ENCODE measurements around the gene PREX1. TPM values are rescaled to one million over a fixed set of nuclear protein-coding genes. Genes with fewer than 3 reads are reported as not detected.
"Not testable (repeated sequence)": the region's sequence is repeated elsewhere in the genome, so short reads cannot be mapped to it uniquely, and the experiment has no call there.

Gene PREX1
- total RNA-seq, 1 donor from 2014 or later = 235 TPM

- H3K27ac Mint-ChIP-seq (ENCODE audit: unreplicated experiment) = peak overlapping the region; percentile 24
- TF ChIP-seq CTCF (IDR thresholded peaks at IDR 0.05; ENCODE audit: partially characterized antibody, unreplicated experiment) = no peak
- H3K27me3 Mint-ChIP-seq (ENCODE audit: unreplicated experiment) = peaks cover 25% of the 10 kb centered on the region
- peaks cover 12% of the 10 kb centered on the region for H3K36me3 Mint-ChIP-seq (ENCODE audit: unreplicated experiment)
- no peak overlapping the region for H3K4me3 Mint-ChIP-seq (ENCODE audit: unreplicated experiment)
- peaks cover 62% of the 10 kb centered on the region for H3K4me1 Mint-ChIP-seq (ENCODE audit: low read depth, unreplicated experiment)
- peaks cover 43% of the 10 kb centered on the region for H3K9me3 Mint-ChIP-seq (ENCODE audit: unreplicated experiment)
- no peak for DNase-seq
Measured at GRCh38 chr20:48760403-48760983, 67.3 kb downstream of the PREX1 start.

- Mint-ChIP-seq H3K9me3 (ENCODE audit: unreplicated experiment) (peaks cover 44% of the 10 kb centered on the region), H3K4me1 (ENCODE audit: low read depth, unreplicated experiment) (peaks cover 63% of the 10 kb centered on the region), H3K4me3 (ENCODE audit: unreplicated experiment) (no peak overlapping the region), H3K27me3 (ENCODE audit: unreplicated experiment) (peaks cover 26% of the 10 kb centered on the region), H3K36me3 (ENCODE audit: unreplicated experiment) (peaks cover 10% of the 10 kb centered on the region), H3K27ac (ENCODE audit: unreplicated experiment) (no peak overlapping the region)
- TF ChIP-seq CTCF (IDR thresholded peaks at IDR 0.05; ENCODE audit: partially characterized antibody, unreplicated experiment) = no peak
- DNase-seq = no peak
Measured at GRCh38 chr20:48759631-48760245, 68.1 kb downstream of the PREX1 start.

- no peak for TF ChIP-seq CTCF (IDR thresholded peaks at IDR 0.05; ENCODE audit: partially characterized antibody, unreplicated experiment)
- H3K27me3 Mint-ChIP-seq (ENCODE audit: unreplicated experiment) = peaks cover 29% of the 10 kb centered on the region
- peaks cover 66% of the 10 kb centered on the region for H3K4me1 Mint-ChIP-seq (ENCODE audit: low read depth, unreplicated experiment)
- peaks cover 44% of the 10 kb centered on the region for H3K9me3 Mint-ChIP-seq (ENCODE audit: unreplicated experiment)
- H3K27ac Mint-ChIP-seq (ENCODE audit: unreplicated experiment) = peak overlapping the region; percentile 91
- DNase-seq = no peak
- peaks cover 9% of the 10 kb centered on the region for H3K36me3 Mint-ChIP-seq (ENCODE audit: unreplicated experiment)
- peak overlapping the region; percentile 55 for H3K4me3 Mint-ChIP-seq (ENCODE audit: unreplicated experiment)
Measured at GRCh38 chr20:48758206-48758820, 69.5 kb downstream of the PREX1 start.

GRCh38 chr20:48756774-48757173 is 71.0 kb downstream of the PREX1 start:
- not testable (repeated sequence) for DNase-seq; H3K4me3 Mint-ChIP-seq (ENCODE audit: unreplicated experiment)
- H3K27ac Mint-ChIP-seq (ENCODE audit: unreplicated experiment) = peak overlapping the region; percentile 34
- peaks cover 38% of the 10 kb centered on the region for H3K9me3 Mint-ChIP-seq (ENCODE audit: unreplicated experiment)
- H3K36me3 Mint-ChIP-seq (ENCODE audit: unreplicated experiment) = peaks cover 11% of the 10 kb centered on the region
- H3K27me3 Mint-ChIP-seq (ENCODE audit: unreplicated experiment) = peaks cover 29% of the 10 kb centered on the region
- H3K4me1 Mint-ChIP-seq (ENCODE audit: low read depth, unreplicated experiment) = peaks cover 74% of the 10 kb centered on the region

- Mint-ChIP-seq H3K36me3 (ENCODE audit: unreplicated experiment) (peaks cover 13% of the 10 kb centered on the region), H3K9me3 (ENCODE audit: unreplicated experiment) (peaks cover 47% of the 10 kb centered on the region), H3K4me3 (ENCODE audit: unreplicated experiment) (peak overlapping the region; percentile 63), H3K27ac (ENCODE audit: unreplicated experiment) (peak overlapping the region; percentile 98), H3K27me3 (ENCODE audit: unreplicated experiment) (peaks cover 38% of the 10 kb centered on the region), H3K4me1 (ENCODE audit: low read depth, unreplicated experiment) (peaks cover 78% of the 10 kb centered on the region)
- TF ChIP-seq CTCF (IDR thresholded peaks at IDR 0.05; ENCODE audit: partially characterized antibody, unreplicated experiment) = no peak
- peak; percentile 85 for DNase-seq
Measured at GRCh38 chr20:48754292-48754691, 73.5 kb downstream of the PREX1 start.
